Measurements from ENCODE around the gene RS1.

RS1 gene

DNA sequence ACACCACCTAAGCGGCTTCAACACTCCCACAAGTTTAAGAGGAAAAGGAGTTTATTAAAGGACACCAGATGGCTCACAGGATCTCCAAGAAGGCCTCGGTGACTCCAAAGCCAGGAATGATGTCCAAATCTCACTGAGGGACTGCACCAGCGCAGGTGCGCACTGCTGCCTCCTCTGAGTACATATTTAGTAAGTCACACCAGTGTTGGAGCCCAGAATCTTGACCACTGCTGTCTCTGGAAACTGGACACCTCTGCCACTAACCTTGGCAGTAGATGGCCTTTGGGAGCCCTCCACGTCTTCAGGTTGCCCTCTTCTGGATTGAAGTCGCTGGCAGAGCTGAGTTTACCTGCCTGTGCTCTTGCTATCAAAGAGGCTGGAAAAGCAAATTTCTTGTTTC, 10.1 kb upstream of the RS1 start:
- Histone ChIP-seq H3K4me1 (ENCODE audit: insufficient read depth, low read length) (peaks cover 6% of the 10 kb centered on the region; the same call in 1 of the 2 replicates), H3K36me3 (ENCODE audit: insufficient read depth, low read length) (no peaks in the 10 kb centered on the region)

GRCh38 chrX:18677161-18677869, 5.4 kb upstream of the RS1 start:
- Histone ChIP-seq H3K4me1 (ENCODE audit: insufficient read depth, low read length) (no peaks in the 10 kb centered on the region), H3K9me3 (ENCODE audit: control insufficient read depth, insufficient read depth, low read length) (no peaks in the 10 kb centered on the region), H3K9ac (ENCODE audit: low read depth, low read length) (no peak overlapping the region), H3K36me3 (ENCODE audit: insufficient read depth, low read length) (no peaks in the 10 kb centered on the region)

More for the DNA sequence above, 10.1 kb upstream of the RS1 start:
- H3K9me3 ChIP-seq (ENCODE audit: control insufficient read depth, insufficient read depth, low read length) = no peaks in the 10 kb centered on the region
- H3K9ac ChIP-seq (ENCODE audit: low read depth, low read length) = no peak overlapping the region

GRCh38 chrX:18676470-18676869, 4.6 kb upstream of the RS1 start:
- H3K9ac ChIP-seq (ENCODE audit: low read depth, low read length) = peak overlapping the region; percentile 92; the same call in 1 of the 2 replicates
- H3K9me3 ChIP-seq (ENCODE audit: control insufficient read depth, insufficient read depth, low read length) = no peaks in the 10 kb centered on the region
- H3K36me3 ChIP-seq (ENCODE audit: insufficient read depth, low read length) = no peaks in the 10 kb centered on the region
- H3K4me1 ChIP-seq (ENCODE audit: insufficient read depth, low read length) = no peaks in the 10 kb centered on the region

GRCh38 chrX:18676050-18676449, 4.1 kb upstream of the RS1 start:
- Histone ChIP-seq H3K4me1 (ENCODE audit: insufficient read depth, low read length) (no peaks in the 10 kb centered on the region), H3K9ac (ENCODE audit: low read depth, low read length) (peak overlapping the region; percentile 92; the same call in 1 of the 2 replicates), H3K9me3 (ENCODE audit: control insufficient read depth, insufficient read depth, low read length) (no peaks in the 10 kb centered on the region), H3K36me3 (ENCODE audit: insufficient read depth, low read length) (no peaks in the 10 kb centered on the region)

GRCh38 chrX:18674788-18675735, 3.2 kb upstream of the RS1 start:
- no peaks in the 10 kb centered on the region for H3K4me1 ChIP-seq (ENCODE audit: insufficient read depth, low read length)
- peak overlapping the region; percentile 92 for H3K9ac ChIP-seq (ENCODE audit: low read depth, low read length)
- no peaks in the 10 kb centered on the region for H3K36me3 ChIP-seq (ENCODE audit: insufficient read depth, low read length)
- no peaks in the 10 kb centered on the region for H3K9me3 ChIP-seq (ENCODE audit: control insufficient read depth, insufficient read depth, low read length)

GRCh38 chrX:18674417-18674787, 2.5 kb upstream of the RS1 start:
- Histone ChIP-seq H3K4me1 (ENCODE audit: insufficient read depth, low read length) (no peaks in the 10 kb centered on the region), H3K9me3 (ENCODE audit: control insufficient read depth, insufficient read depth, low read length) (no peaks in the 10 kb centered on the region), H3K36me3 (ENCODE audit: insufficient read depth, low read length) (no peaks in the 10 kb centered on the region), H3K9ac (ENCODE audit: low read depth, low read length) (peak overlapping the region; percentile 92)

DNA sequence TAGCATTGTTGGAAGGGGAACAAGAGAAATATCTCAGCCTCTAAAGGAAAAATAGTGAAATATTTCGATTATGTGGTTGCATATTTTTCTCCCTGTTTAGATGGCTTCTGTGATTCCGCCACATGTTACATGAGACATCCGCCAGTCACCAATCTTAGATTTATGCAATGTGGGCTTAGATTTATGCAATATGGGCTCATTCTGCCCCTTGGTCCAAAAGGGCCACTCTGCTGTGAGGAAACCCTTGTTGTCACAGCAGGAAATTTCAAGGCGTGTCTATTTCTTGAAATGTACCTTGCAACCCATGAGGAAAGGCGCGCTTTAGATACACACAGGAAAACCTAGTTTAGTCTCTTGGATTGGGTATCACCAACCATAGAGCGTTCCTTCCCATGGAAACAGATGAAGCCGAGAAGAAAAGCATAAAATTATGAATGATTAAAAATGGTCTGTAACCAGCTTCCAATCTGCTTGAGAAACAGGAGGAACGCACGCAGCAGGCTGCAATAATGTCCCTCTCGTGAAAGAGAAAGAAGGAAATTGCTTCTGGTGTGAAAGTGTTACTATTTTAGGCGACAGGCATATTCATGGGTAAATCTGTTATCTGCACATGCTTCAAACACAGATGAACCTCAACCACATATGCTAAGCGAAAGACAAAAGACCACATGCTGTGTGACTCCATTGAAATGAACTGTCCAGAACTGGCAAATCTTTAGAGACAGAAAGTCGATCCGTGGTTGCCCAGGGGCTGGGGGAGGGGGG, 3.7 kb downstream of the RS1 start:
- H3K4me1 ChIP-seq (ENCODE audit: insufficient read depth, low read length) = peaks cover 8% of the 10 kb centered on the region; the same call in 1 of the 2 replicates
- H3K36me3 ChIP-seq (ENCODE audit: insufficient read depth, low read length) = no peaks in the 10 kb centered on the region
- no peaks in the 10 kb centered on the region for H3K9me3 ChIP-seq (ENCODE audit: control insufficient read depth, insufficient read depth, low read length)
- H3K9ac ChIP-seq (ENCODE audit: low read depth, low read length) = no peak overlapping the region

DNA sequence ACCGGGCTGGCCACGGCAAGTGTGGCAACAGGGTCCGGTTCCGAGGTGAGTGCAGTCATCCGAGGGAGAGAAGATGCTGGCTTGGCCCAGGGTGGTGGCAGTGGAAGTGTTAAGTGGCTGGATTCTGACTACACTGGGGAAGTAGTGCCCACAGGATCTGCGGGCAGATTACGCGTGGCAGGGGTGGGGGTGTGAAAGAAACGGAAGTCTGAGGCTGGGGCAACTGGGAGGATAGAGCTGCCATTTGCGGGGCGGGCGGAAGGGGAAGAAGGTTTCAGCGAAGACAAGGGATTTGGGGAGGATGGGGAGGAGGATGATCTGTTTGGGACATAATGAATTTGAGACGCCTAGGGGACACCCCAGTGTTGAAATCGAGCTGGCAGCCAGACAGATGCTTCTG, 5.3 kb downstream of the RS1 start:
- no peaks in the 10 kb centered on the region for H3K36me3 ChIP-seq (ENCODE audit: insufficient read depth, low read length)
- H3K9ac ChIP-seq (ENCODE audit: low read depth, low read length) = no peak overlapping the region
- no peaks in the 10 kb centered on the region for H3K9me3 ChIP-seq (ENCODE audit: control insufficient read depth, insufficient read depth, low read length)
- peaks cover 8% of the 10 kb centered on the region; the same call in 1 of the 2 replicates for H3K4me1 ChIP-seq (ENCODE audit: insufficient read depth, low read length)

- no peaks in the 10 kb centered on the region for H3K9me3 ChIP-seq (ENCODE audit: control insufficient read depth, insufficient read depth, low read length)
- H3K9ac ChIP-seq (ENCODE audit: low read depth, low read length) = no peak overlapping the region
- H3K36me3 ChIP-seq (ENCODE audit: insufficient read depth, low read length) = no peaks in the 10 kb centered on the region
- peaks cover 8% of the 10 kb centered on the region; the same call in 1 of the 2 replicates for H3K4me1 ChIP-seq (ENCODE audit: insufficient read depth, low read length)
These were observed 7.0 kb downstream of the RS1 start for GRCh38 chrX:18664947-18665346.

- H3K4me1 ChIP-seq (ENCODE audit: insufficient read depth, low read length) = no peaks in the 10 kb centered on the region
- H3K9me3 ChIP-seq (ENCODE audit: control insufficient read depth, insufficient read depth, low read length) = no peaks in the 10 kb centered on the region
- H3K9ac ChIP-seq (ENCODE audit: low read depth, low read length) = no peak overlapping the region
- no peaks in the 10 kb centered on the region for H3K36me3 ChIP-seq (ENCODE audit: insufficient read depth, low read length)
These were observed 10.6 kb downstream of the RS1 start for GRCh38 chrX:18661273-18661672.

DNA sequence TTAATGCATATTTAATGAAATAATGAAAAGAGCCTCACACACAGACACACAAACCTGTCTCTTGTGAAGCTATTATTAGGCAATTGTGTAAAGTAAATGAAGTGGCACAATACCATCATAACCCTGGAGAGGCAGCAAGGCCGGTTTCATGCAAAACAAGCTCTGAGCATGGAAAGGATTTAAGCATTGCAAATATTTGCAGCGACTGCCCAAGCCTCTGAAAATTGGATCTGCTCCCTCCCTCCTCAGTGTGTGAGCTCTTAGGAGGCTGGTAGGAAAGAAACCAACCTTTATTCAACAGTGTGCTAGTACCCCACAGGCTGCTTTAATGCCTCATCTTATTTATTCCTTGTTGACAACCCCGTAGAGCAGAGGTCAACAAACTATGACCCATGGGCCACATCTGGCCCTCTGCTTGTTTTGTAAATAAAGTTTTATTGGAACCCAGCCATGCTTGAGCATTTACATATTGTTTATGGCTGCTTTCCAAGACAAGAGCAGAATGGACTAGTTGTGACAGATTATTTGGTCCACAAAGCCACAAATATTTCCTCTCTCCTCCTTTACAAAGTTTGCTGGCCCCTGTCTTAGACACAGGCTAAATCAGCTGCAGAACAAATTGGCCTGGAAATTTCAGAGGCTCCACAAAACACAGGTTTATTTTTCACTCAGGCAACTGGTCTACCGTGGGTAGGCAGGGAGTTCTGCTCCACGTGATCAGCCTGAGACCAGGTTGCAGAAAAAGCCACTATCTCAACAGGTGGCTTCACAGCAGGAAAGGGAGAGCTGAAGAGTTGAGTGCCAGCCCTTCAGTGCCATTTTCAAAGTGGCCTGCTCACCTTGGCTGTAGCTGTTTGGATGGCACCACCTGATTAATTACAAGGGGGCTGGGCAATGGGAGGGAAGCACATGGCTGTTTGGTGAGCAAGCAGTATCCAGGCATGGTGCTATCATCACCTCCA, 16.8 kb downstream of the RS1 start:
- H3K9me3 ChIP-seq (ENCODE audit: control insufficient read depth, insufficient read depth, low read length) = no peaks in the 10 kb centered on the region
- H3K9ac ChIP-seq (ENCODE audit: low read depth, low read length) = no peak overlapping the region
- H3K36me3 ChIP-seq (ENCODE audit: insufficient read depth, low read length) = no peaks in the 10 kb centered on the region
- H3K4me1 ChIP-seq (ENCODE audit: insufficient read depth, low read length) = peaks cover 2% of the 10 kb centered on the region; the same call in 1 of the 2 replicates

- H3K9ac ChIP-seq (ENCODE audit: low read depth, low read length) = no peak overlapping the region
- H3K9me3 ChIP-seq (ENCODE audit: control insufficient read depth, insufficient read depth, low read length) = no peaks in the 10 kb centered on the region
These were observed 19.3 kb downstream of the RS1 start for GRCh38 chrX:18652636-18653035.

DNA sequence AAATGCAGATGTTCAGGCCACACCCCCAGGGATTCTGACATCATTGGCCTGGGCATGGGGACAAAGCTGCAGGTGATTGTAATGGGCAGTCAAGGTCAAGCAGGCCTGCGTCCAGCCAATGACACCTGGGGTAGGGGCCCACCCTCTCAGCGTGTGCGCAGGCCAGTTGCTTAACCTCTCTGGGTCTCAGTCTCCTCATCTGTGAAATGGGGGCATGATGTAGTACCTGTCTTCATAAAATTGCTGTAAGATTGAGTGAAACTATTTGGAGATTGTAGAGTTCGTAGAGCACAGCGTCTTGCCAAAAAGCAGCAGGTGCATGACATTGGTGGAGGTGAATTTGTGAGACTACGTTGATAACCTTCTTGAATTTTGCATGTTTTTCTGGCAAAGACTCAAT, 21.2 kb downstream of the RS1 start:
- H3K9ac ChIP-seq (ENCODE audit: low read depth, low read length) = no peak overlapping the region
- H3K4me1 ChIP-seq (ENCODE audit: insufficient read depth, low read length) = peaks cover 5% of the 10 kb centered on the region; the same call in 1 of the 2 replicates
- no peaks in the 10 kb centered on the region for H3K36me3 ChIP-seq (ENCODE audit: insufficient read depth, low read length)
- no peaks in the 10 kb centered on the region for H3K9me3 ChIP-seq (ENCODE audit: control insufficient read depth, insufficient read depth, low read length)

More at GRCh38 chrX:18652636-18653035, 19.3 kb downstream of the RS1 start:
- Histone ChIP-seq H3K4me1 (ENCODE audit: insufficient read depth, low read length) (peaks cover 5% of the 10 kb centered on the region; the same call in 1 of the 2 replicates), H3K36me3 (ENCODE audit: insufficient read depth, low read length) (no peaks in the 10 kb centered on the region)

Data from ES-I3 (cell line).